Measurements from ENCODE around the gene AOC3. TPM values are rescaled to one million over a fixed set of nuclear protein-coding genes. Genes with fewer than 3 reads are reported as not detected.
"Not testable (repeated sequence)": the region's sequence is repeated elsewhere in the genome, so short reads cannot be mapped to it uniquely, and the experiment has no call there.

AOC3 gene
- total and polyA plus RNA-seq, 12 donors, result 21.6 to 133 (median 81.1) TPM

DNA sequence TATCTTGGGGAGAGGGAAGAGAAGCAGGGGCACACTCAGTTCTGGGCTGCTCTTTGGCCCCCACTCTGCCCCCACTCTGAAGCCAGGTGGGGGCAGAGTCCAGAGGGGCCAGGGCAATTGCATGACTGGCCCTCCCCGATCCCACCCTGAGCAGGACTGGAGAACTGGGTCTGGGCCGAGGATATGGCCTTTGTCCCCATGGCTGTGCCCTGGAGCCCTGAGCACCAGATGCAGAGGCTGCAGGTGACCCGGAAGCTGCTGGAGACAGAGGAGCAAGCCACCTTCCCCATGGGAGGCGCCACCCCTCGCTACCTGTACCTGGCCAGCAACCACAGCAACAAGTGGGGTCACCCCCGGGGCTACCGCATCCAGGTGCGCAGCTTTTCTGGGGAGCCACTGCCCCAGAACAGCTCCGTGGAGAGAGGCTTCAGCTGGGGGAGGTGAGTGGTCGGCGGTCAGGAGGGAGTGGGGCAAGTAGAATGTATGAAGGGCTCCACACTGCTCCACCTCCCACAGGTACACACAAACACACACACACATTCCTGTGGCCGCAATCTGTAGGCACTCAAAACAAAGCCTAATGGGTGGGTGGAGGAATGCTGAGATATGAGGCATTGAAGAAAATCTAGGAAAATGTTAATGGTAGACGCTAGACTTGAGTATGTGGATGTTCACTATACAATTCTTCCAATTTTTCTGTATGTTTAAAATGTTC lies 21.4 kb downstream of the AOC3 start:
- Histone ChIP-seq H3K27ac (no peak overlapping the region), H3K4me3 (no peak overlapping the region), H3K9me3 (replicated peaks in 1 of 3) (no peaks in the 10 kb centered on the region), H3K27me3 (no peaks in the 10 kb centered on the region), H3K4me1 (replicated peaks in 1 of 2) (no peaks in the 10 kb centered on the region), H3K36me3 (replicated peaks in 1 of 2) (no peaks in the 10 kb centered on the region)
- whole genome bisulfite sequencing, 4 donors, result 85 to 97% (median 94%) methylated on average over 6 to 13 of the region's 13 CpGs
- TF ChIP-seq CTCF (IDR thresholded peaks at IDR 0.05) (no peak), POLR2A (IDR thresholded peaks at IDR 0.05) (no peak)
- no peak for DNase-seq
- intact Hi-C loops (cut with DNase I), result no loop called here

DNA sequence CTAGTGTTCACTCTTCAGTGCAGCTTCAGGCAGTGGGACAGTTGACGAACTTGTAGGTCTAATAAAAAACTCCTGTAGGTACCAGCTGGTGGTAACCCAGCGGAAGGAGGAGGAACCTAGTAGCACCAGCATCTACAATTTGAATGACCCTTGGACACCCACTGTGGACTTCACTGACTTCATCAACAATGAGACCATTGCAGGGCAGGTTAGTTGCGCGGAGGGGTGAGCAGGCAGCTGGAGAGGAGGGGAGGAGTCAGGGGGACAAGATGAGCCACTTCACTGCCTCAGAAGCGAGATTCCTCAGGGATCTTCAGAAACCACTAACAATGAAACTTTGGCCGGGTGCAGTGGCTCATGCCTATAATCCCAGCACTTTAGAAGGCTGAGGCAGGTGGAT lies 22.3 kb downstream of the AOC3 start:
- no peak for DNase-seq
- 85 to 92% (median 85%) methylated on average over 6 of the region's 6 CpGs for WGBS, 4 donors
- no peak overlapping the region for H3K27ac ChIP-seq
- TF ChIP-seq CTCF (IDR thresholded peaks at IDR 0.05), result no peak
- no peak for TF ChIP-seq POLR2A (IDR thresholded peaks at IDR 0.05)
- intact Hi-C loops (cut with DNase I), result no loop called here
- H3K27me3 ChIP-seq, result no peaks in the 10 kb centered on the region
- H3K36me3 ChIP-seq (replicated peaks in 1 of 2), result no peaks in the 10 kb centered on the region
- no peak overlapping the region for H3K4me3 ChIP-seq
- H3K4me1 ChIP-seq (replicated peaks in 1 of 2), result no peaks in the 10 kb centered on the region
- no peaks in the 10 kb centered on the region for H3K9me3 ChIP-seq (replicated peaks in 1 of 3)

- intact Hi-C loops (cut with DNase I); H3K4me3 ChIP-seq; H3K4me1 ChIP-seq (replicated peaks in 1 of 2); DNase-seq; H3K27ac ChIP-seq; H3K36me3 ChIP-seq (replicated peaks in 1 of 2); H3K27me3 ChIP-seq; H3K9me3 ChIP-seq (replicated peaks in 1 of 3): not testable (repeated sequence)
- WGBS, 4 donors, result 83 to 94% (median 86%) methylated on average over 6 to 9 of the region's 12 CpGs
Observed at GRCh38 chr17:42873932-42874695, 23.1 kb downstream of the AOC3 start.

DNA sequence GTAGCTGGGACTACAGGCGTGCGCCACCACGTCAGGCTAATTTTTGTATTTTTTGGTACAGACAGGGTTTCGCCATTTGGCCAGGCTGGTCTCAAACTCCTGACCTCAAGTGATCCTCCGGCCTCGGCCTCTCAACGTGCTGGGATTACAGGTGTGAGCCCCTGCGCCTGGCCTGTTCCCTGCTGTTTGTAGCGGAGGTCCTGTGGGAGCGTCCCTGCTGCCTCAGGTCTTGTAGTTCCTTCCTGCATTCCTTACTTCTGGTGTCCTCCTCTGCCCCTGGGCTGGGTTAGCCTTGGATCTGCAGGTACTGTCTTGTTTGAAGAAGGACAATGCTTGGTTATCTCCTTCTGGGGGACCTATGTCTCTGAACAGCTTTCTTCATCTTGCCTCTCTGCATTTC lies 26.0 kb downstream of the AOC3 start:
- no peak for DNase-seq
- 90 to 96% (median 93%) methylated on average over 10 of the region's 10 CpGs for WGBS, 4 donors
- H3K4me1 ChIP-seq (replicated peaks in 1 of 2), result no peaks in the 10 kb centered on the region
- H3K4me3 ChIP-seq, result no peak overlapping the region
- no peak overlapping the region for H3K27ac ChIP-seq
- intact Hi-C loops (cut with DNase I), result no loop called here
- H3K9me3 ChIP-seq (replicated peaks in 1 of 3), result no peaks in the 10 kb centered on the region
- no peak for TF ChIP-seq CTCF (IDR thresholded peaks at IDR 0.05)
- no peak for TF ChIP-seq POLR2A (IDR thresholded peaks at IDR 0.05)
- H3K36me3 ChIP-seq (replicated peaks in 1 of 2), result no peaks in the 10 kb centered on the region
- H3K27me3 ChIP-seq, result no peaks in the 10 kb centered on the region

Measured in adrenal gland (tissue), 12 donors.